Erythroblast (primary cell): Measurements from ENCODE around the gene HIRA.

Experiments
- DNase-seq, 2 experiments: peaks; one replicate each; lab custom pipeline; 2025; lab: John Stamatoyannopoulos, UW
- GATA1 ChIP-seq: IDR thresholded peaks from 2 replicates; pipeline ENCODE4 v1.6.1; 2011; ENCODE audit warnings: low read depth, mild to moderate bottlenecking, control low read depth, low read length, moderate library complexity
- POLR2A ChIP-seq: IDR thresholded peaks from 2 replicates; pipeline ENCODE4 v1.6.1; 2011; ENCODE audit warnings: mild to moderate bottlenecking, low read length

HIRA gene

DNA sequence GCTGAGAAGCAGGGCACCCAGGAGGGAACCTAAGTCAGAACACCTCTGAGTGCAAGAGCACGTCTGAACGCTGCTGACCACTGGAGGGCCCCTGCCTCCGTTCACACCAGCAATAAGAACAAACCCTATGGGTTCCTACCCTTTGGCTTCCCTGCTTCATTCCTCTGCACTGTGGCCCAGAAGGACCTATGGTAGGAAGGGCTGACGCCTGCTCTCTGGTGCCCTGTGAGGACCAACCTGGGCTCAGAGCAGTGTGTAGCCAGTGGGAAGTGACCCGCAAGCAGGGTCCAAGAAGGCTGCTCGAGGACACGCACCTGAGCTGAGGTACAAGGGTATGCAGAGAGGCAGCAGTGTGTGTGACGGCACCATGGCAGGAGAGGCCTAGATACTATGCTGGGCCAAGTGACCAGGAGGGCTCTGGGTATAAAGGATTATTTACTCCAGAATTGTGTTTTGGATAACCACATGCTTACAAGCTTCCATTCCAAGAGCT lies 71.2 kb downstream of the HIRA start:
- TF ChIP-seq POLR2A (no peak), GATA1 (no peak)

DNA sequence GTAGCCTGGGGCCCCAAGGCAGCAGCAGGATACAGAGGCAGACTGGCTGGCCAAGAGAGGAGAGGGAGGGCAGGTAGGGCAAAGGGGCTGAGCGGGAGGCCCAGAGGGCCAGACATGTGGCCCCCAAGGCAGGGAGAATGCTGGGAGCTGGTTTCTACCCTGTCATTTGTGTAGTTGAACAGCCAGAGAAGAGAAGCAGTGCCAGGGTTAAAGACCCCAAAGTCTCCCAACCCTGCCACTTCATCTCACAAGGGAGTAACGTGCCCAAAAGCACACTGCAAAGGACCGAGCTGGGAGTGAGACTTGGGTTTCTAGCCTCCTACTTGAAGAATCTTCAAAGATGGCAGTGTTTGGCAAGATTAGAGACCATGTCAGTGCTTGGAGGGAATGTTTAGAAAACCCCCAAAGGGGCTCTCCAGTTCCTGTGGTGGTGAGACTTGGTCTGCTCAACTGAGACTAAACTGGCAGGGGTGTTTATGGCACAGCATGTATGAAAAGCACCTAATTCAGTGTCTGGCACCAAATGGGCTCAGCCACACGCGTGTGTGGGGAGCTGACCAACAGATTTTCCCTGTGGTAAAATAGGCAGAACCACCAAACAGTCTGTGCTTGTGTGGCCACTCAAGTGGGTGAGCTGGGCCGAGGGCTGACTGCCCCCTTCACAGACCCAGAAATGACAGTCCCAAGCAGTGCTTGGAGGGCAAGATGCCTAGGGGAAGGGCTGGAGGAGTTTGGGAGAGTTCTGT lies 71.8 kb downstream of the HIRA start:
- no peak for DNase-seq
- TF ChIP-seq POLR2A (no peak), GATA1 (no peak)

More for the DNA sequence above, 71.2 kb downstream of the HIRA start:
- DNase-seq: no peak

DNA sequence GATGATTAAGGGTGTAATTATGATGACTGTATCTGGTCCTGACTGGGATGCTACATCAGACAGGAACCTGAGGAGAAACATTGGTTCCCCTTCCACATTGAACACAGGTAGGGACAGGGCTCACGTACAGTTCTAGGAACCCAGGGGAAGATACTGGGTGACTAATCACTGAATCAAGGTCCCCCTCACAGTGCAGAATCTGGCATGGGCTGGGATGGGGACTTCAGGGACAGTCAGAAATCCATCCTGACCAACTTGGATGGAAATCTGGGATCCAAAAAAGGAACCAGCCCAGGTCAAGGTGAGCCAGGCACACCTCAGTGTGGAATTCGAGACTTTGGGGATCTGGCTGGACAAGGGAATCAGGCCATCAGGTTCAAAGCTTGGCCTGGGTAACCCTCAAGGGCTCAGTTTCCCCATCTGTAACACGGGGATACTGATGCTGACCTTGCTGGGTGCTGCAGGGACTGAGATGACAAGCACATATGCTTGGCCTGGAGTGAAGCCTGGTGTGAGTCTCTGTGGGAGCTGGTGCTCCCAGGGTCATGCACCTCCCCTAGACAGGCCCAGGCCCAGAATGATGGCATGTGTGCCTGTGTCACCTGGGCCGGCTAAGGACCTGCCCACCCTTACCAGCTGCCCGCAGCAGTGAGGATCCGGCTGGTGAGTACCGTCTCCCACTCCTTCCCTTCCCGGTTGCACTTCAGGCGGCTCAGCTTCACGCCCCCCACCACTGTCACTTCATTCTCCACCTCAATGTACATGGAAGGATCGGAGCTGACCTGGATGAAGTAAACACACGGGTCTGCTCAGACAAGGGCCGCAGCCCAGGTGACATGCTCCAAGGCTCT lies 72.6 kb downstream of the HIRA start:
- no peak for DNase-seq
- TF ChIP-seq POLR2A (no peak), GATA1 (no peak)

DNA sequence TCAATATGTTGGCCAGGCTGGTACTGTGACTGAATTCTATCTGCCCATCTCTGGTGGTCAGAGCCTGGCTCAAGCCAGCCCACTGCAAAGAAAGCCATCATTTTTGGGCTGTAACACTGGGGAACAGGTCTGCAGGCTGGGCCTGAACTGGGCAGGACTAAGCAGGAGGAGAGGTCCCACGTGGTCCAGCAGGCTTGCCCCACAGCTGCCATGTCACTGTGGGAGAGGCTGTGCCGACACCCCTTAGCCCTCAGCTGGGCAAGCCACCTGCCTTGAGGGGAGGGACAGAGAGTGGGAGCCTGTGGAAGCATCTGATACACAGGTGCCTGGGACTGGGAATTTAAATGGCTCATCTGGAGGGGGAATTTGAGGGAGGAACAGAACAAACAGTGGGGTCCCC lies 73.3 kb downstream of the HIRA start:
- no peak for TF ChIP-seq POLR2A
- TF ChIP-seq GATA1: no peak
- no peak for DNase-seq

DNA sequence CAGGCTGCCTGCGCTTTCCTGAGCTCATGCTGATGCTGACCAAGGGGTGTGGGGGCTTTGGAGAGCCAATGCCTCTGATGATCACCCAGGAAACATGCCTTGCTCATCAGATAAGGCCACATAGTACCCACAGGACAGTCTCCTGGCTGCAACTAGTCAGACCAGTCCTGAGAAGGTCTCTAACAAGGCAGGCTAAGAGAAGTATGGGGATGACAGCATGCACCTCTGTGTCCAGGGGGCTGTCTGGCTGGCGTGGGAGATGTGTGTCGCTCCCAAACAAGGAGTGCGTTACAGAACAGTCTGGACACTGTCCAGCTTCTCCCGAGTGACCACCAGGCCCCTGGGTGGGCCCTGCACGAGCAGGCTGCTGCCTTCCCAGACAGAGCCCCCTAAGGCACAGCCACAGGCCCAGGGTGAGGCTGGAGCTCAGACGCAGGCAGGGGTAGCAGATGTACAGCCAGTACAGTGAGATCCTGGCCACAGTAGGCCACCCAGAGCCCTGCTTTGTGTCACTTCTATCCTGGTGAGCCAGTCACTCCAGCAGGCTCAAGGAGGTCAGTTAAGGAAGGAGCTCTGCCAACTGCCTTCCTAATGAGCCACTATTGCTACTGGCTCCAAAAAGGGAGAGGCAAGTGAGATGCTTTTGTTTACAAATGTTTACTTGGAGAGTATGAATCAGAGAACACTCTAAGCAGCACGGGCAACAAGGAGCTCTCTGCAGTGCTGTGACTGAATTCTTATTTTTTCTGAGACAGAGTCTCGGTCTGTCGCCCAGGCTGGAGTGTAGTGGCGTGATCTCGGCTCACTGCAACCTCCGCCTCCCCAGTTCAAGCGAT lies 74.0 kb downstream of the HIRA start:
- no peak for DNase-seq
- TF ChIP-seq POLR2A (no peak), GATA1 (no peak)

DNA sequence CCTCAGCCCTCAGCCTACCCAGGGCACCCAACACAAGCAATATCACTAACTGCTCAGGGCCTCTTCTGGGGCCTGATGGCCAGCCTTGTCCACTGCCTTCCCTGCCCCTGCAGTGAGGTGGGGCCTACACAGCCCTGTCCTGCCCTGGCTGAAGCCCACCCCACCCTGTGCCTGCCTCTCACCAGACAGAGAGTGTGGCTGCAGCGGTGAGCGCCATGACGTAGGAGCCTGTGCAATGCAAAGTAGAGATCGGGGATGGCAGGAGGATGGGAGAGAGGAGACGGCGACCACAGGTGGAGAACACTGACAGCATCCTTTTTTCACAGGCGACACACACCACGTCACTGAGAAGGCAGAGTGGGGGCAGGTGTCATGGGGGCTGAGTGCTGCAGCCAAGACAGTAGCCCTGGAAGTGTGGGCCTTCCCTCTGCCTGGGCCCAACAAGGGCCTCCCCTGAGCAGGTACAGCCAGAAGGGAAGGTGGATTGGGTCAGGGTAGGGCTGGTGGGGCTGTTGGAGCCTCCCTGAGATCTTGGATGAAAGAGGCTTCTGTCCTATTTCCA lies 74.7 kb downstream of the HIRA start:
- no peak for TF ChIP-seq POLR2A
- TF ChIP-seq GATA1: no peak
- no peak for DNase-seq

DNA sequence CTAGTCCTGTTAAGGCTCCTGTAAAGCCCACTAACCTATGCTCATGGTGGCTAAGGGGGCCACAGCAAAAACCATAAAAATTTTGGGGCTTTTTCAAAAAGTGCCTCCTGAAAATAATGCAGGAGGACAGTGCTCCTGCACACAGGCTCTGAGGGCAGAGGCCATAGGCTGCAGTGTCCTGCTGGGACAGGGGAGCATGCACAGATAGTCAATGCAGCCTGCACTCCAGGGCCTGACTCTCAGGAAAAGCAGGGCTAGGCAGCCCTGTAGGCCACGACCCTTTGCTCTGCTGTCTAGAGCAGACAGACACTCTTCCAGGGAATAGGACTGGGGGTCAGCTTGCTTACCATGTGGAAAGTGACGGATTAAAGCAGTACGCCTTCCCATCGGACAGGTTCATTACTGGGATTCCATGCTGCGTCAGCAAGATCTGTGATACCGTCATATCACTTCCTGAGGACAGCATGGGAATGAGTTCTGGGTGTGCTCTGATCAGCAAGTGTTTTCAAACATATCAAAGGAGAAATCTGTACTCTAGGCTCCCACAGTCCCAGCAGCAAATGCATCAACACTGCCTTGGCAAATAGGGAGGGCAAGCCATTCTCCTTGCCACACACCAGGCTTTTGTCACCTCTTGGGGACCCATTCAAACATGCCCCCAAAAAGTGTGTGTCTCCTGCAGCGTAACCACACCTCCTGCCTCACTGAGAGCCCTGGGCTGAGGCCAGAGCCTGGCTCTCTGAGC lies 75.9 kb downstream of the HIRA start:
- TF ChIP-seq POLR2A (no peak), GATA1 (no peak)
- no peak for DNase-seq

DNA sequence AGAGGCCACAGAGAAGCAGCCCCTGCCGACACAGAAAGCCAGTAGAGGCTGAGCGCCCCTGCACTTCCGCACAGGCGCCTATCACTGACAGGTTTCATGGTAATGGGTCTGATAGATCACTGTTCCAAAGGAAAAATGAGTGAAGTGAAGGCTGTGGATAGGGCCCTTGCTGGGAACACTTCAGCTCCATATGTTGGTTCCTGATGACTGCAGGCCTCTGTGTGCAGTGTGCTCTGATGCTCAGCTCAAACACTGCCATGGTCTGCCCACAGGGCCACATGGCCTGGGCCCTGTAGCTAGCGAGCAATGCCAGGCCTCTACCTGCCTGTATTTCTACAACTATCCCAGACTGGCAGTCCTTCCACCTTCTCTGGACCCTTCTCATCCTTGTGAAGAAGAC lies 77.3 kb downstream of the HIRA start:
- TF ChIP-seq POLR2A: no peak
- no peak for TF ChIP-seq GATA1
- DNase-seq: no peak

DNA sequence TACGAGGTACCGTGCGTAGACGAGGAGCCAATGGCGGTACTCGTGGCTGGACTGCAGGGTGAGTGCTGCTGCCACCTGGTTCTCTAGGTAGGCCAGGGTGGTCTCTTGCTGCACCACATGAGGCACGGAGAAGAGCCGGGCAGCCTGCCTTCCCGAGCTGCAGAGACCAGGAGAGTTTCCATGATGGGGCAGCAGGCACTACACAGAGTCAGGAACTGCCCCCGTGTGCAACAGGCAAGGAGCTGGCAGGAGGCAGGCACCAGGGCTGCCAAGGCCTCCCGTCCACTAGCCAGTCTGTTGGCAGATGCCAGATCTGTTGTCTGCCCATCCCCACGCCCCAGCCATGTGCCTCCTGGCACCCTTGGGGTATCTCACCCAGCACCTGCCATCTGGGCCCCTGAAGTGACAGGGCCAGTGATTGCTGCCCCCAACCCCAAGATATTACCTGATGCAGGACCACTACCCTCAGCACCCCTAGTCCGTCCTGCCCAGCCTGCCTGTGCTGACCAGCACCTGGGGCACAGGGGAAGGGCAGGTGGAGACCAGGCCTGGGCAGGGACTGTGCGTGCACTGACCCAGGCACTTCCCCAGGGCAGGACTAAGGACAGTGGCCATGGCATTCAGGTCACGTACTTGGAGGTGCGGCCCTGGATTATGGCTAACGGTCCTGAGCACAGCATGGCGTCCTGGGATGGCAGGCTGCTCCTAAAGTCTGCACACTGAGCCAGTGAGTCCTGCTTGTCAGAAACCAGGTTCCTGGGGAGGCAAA lies 78.0 kb downstream of the HIRA start:
- TF ChIP-seq POLR2A: no peak
- no peak for TF ChIP-seq GATA1
- DNase-seq: no peak

DNA sequence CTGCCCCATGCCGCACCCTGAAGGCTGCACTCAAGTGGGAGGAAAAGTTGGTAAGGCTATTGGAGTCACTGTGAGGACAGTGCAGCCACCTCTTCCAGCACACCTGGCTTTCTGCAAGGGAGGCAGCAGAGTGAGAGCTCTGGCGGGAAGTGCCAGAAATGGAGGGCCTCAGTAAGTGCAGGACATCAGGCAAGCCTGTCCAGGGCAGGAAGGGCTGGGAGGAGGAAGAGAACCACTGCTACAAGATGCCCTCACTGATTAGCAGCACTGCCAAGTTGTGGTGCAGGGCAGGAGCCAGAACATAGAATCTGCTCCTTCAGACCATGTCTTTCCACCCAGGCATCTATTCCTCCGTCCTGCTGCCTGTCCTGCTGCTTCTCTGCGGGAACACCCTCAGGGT lies 78.8 kb downstream of the HIRA start:
- no peak for DNase-seq
- TF ChIP-seq GATA1 (no peak), POLR2A (no peak)

DNA sequence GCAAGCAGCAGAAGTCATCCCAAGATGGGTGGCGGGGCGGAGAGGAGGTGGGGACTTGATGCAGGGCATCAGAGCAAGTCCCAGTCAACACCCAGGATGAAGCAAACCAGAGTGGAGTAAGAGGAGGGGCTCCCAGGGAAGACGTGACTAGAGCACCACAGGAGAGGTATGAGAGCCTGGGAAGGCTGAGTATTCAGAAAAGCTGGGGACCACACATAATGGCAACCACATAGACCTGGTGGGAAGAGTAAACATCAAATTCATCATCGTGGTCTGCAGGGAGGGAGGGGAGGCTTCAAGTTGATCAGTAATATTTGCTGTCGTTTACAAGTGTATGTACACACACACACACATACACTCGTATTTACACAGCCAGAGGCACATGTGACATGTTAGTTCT lies 79.3 kb downstream of the HIRA start:
- TF ChIP-seq POLR2A (no peak), GATA1 (no peak)
- no peak for DNase-seq

DNA sequence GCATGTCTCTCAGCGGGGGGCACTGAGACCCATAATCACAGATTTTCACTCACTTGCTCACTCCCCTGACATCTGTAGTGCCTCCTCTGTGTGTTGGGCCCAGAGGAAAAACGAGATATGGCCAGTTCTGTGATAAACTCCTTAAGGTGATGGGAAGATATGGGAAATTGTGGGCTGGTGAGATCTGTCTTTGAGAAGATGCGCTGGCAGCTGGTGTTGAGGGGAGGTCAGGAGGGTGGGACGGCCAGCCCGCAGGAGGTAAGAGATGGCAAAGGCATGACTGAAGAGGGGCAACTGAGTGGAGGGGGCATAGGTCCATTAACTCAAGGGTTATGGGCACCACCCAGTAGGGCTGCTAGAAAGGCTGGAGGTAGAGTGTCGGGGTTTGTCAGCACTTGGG lies 79.9 kb downstream of the HIRA start:
- no peak for DNase-seq
- TF ChIP-seq POLR2A (no peak), GATA1 (no peak)
